Measurements from ENCODE around the gene SREBF1.

SREBF1 gene

DNA sequence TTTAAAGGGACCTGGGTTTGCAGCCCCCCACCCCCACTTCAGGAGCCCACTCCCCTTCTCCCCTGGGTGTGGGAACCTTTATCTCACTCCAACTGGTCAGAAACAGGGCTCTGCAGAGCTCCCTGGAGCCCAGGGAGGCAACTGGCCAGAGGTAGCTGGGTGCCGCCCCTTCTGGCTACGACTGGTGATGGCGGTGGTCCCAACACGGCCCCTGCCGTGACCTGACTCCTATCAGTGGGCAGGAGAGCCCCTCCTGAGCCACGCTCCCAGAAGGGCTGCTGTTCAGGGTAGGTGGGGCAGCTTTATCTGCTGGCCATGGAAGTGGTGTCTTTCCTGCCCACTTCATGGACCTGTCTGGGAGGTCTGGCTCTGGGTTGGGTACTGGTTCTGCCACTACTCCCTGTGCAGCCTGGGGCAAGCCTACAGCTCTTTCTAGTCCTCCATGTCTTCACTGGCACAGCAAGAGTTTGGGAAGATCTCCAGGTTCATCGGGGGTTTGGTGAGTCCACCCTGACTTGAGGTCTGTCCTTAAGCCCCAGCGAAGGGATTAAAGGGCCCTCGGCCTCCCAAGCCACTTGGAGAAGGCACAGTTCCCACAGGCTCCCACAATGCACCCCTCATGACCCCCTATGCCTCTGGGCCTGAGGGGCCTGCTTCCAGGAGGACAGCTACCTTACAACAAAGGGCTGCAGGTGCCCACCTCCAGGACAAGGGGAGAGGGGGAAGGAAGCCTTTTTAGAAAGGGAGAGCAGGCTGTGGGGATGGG, 5.5 kb upstream of the SREBF1 start:
- Histone ChIP-seq H3K4me3 (ENCODE audit: insufficient read depth, low read depth, low read length, poor library complexity, severe bottlenecking) (no peak overlapping the region), H3K27me3 (replicated peaks; ENCODE audit: control insufficient read depth, insufficient read depth, low read length, poor library complexity, severe bottlenecking) (no peaks in the 10 kb centered on the region), H3K9me3 (ENCODE audit: control insufficient read depth, low read length) (no peaks in the 10 kb centered on the region), H3K36me3 (ENCODE audit: control insufficient read depth, insufficient read depth, low read length) (no peaks in the 10 kb centered on the region), H3K4me1 (ENCODE audit: control insufficient read depth, insufficient read depth, low read length, poor library complexity, severe bottlenecking) (peaks cover 7% of the 10 kb centered on the region), H3K27ac (ENCODE audit: insufficient read depth, low read length, poor library complexity, severe bottlenecking) (no peak overlapping the region)
- no peak for DNase-seq

- Histone ChIP-seq H3K4me1 (ENCODE audit: control insufficient read depth, insufficient read depth, low read length, poor library complexity, severe bottlenecking) (peaks cover 6% of the 10 kb centered on the region), H3K9me3 (ENCODE audit: control insufficient read depth, low read length) (no peaks in the 10 kb centered on the region), H3K4me3 (ENCODE audit: insufficient read depth, low read depth, low read length, poor library complexity, severe bottlenecking) (no peak overlapping the region), H3K27me3 (replicated peaks; ENCODE audit: control insufficient read depth, insufficient read depth, low read length, poor library complexity, severe bottlenecking) (no peaks in the 10 kb centered on the region), H3K36me3 (ENCODE audit: control insufficient read depth, insufficient read depth, low read length) (no peaks in the 10 kb centered on the region), H3K27ac (ENCODE audit: insufficient read depth, low read length, poor library complexity, severe bottlenecking) (no peak overlapping the region)
- no peak for DNase-seq
Observed at GRCh38 chr17:17841601-17842025, 4.8 kb upstream of the SREBF1 start.

DNA sequence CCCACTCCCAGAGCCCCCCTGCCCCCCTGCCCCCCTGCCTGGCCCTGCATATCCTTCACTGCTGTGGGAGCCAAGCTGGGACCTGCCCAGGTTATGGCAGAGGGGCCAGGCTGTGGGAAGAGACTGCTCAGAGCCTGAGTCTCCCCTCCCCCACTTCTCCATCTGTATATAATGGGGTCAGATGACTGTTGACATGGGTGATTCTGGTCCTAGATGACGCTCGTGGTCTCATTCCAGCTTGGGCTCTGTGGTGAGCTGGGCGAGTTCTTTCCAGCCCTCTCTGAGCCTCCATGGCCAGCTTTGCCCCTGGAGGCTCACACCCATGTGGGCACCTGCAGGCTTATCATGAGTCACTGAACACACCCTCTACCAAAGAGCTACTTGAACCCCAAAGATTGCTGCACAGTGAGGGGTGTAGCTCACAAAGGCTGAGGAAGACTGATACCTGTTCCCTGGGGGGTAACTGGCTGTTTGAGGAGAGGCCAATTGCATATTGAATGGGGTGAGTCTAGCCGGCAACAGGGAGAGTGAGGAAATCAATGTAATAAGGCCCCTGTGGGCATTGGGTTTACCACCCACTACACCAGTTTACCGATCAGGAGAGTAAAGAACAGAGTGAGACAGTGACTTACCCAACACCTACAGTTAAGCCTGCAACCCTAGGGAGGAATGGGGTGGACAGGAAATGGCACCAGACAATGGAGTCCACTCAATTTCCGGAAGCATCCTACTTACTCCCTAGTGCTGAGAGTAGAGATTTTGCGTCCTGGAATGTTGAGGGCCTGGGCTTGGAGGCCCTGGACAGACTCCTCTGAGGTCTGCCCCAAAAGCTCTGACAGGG, 4.2 kb upstream of the SREBF1 start:
- Histone ChIP-seq H3K4me3 (ENCODE audit: insufficient read depth, low read depth, low read length, poor library complexity, severe bottlenecking) (no peak overlapping the region), H3K4me1 (ENCODE audit: control insufficient read depth, insufficient read depth, low read length, poor library complexity, severe bottlenecking) (peaks cover 7% of the 10 kb centered on the region)

GRCh38 chr17:17839791-17840707, 3.3 kb upstream of the SREBF1 start:
- Histone ChIP-seq H3K27me3 (replicated peaks; ENCODE audit: control insufficient read depth, insufficient read depth, low read length, poor library complexity, severe bottlenecking) (no peaks in the 10 kb centered on the region), H3K36me3 (ENCODE audit: control insufficient read depth, insufficient read depth, low read length) (no peaks in the 10 kb centered on the region), H3K9me3 (ENCODE audit: control insufficient read depth, low read length) (no peaks in the 10 kb centered on the region), H3K27ac (ENCODE audit: insufficient read depth, low read length, poor library complexity, severe bottlenecking) (peak overlapping the region; percentile 81), H3K4me1 (ENCODE audit: control insufficient read depth, insufficient read depth, low read length, poor library complexity, severe bottlenecking) (peaks cover 16% of the 10 kb centered on the region), H3K4me3 (ENCODE audit: insufficient read depth, low read depth, low read length, poor library complexity, severe bottlenecking) (peak overlapping the region; percentile 55)
- peak; percentile 67 to 77 (median 70) for DNase-seq

More for the DNA sequence above, 4.2 kb upstream of the SREBF1 start:
- no peaks in the 10 kb centered on the region for H3K27me3 ChIP-seq (replicated peaks; ENCODE audit: control insufficient read depth, insufficient read depth, low read length, poor library complexity, severe bottlenecking)
- no peak for DNase-seq
- peak overlapping the region; percentile 81 for H3K27ac ChIP-seq (ENCODE audit: insufficient read depth, low read length, poor library complexity, severe bottlenecking)
- no peaks in the 10 kb centered on the region for H3K9me3 ChIP-seq (ENCODE audit: control insufficient read depth, low read length)
- no peaks in the 10 kb centered on the region for H3K36me3 ChIP-seq (ENCODE audit: control insufficient read depth, insufficient read depth, low read length)

DNA sequence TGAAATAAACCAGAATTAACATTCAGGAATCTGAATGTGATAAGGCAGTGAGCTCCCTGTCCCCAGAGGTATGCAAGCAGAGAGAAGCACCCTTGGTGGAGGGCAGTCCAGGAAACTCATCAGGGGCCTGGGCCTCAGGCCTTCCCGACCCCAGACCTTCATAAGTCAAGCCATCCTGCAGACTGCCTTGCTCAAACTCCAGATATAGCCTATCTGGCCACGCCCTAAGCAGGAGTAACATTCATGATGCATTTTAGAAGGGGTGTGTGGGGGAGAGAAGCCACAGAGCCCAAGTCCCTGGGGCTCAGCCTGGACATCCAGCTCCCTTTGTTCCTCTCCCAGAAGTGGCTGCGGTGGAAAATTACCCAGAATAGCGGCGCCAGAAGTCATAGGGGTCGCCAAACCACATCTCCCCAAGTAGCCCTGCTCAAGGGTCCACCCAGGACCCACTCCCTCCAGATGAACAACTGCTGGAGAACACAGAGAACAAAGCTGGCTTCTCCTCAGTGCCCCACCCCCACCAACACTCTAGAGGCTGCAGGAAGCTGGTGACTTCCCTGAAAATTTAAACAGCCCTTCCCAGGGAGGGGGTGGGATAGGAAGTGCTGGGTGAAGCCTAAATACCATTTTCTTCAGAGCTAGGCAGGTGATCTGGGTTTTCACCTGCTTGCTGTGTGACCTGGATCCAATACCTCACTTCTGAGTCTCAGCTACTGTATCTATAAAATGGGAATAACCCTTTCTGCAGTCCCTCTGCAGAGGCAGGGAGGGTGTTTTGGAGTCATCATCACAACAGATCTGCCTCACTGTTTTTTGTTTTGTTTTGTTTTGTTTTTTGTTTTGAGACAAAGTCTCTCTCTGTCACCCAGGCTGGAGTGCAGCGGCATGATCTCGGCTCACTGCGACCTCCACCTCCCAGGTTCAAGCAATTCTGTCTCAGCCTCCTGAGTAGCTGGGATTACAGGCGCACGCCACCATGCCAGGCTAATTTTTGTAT, 1.5 kb upstream of the SREBF1 start:
- Histone ChIP-seq H3K27me3 (replicated peaks; ENCODE audit: control insufficient read depth, insufficient read depth, low read length, poor library complexity, severe bottlenecking) (no peaks in the 10 kb centered on the region), H3K27ac (ENCODE audit: insufficient read depth, low read length, poor library complexity, severe bottlenecking) (no peak overlapping the region), H3K4me3 (ENCODE audit: insufficient read depth, low read depth, low read length, poor library complexity, severe bottlenecking) (no peak overlapping the region), H3K36me3 (ENCODE audit: control insufficient read depth, insufficient read depth, low read length) (no peaks in the 10 kb centered on the region), H3K9me3 (ENCODE audit: control insufficient read depth, low read length) (no peaks in the 10 kb centered on the region), H3K4me1 (ENCODE audit: control insufficient read depth, insufficient read depth, low read length, poor library complexity, severe bottlenecking) (peaks cover 28% of the 10 kb centered on the region)
- no peak for DNase-seq

GRCh38 chr17:17837380-17837821, 615 bp upstream of the SREBF1 start:
- Histone ChIP-seq H3K9me3 (ENCODE audit: control insufficient read depth, low read length) (no peaks in the 10 kb centered on the region), H3K27ac (ENCODE audit: insufficient read depth, low read length, poor library complexity, severe bottlenecking) (peak overlapping the region; percentile 96), H3K27me3 (replicated peaks; ENCODE audit: control insufficient read depth, insufficient read depth, low read length, poor library complexity, severe bottlenecking) (no peaks in the 10 kb centered on the region), H3K36me3 (ENCODE audit: control insufficient read depth, insufficient read depth, low read length) (no peaks in the 10 kb centered on the region), H3K4me3 (ENCODE audit: insufficient read depth, low read depth, low read length, poor library complexity, severe bottlenecking) (peak overlapping the region; percentile 77), H3K4me1 (ENCODE audit: control insufficient read depth, insufficient read depth, low read length, poor library complexity, severe bottlenecking) (peaks cover 28% of the 10 kb centered on the region)
- no peak for DNase-seq

- Histone ChIP-seq H3K27ac (ENCODE audit: insufficient read depth, low read length, poor library complexity, severe bottlenecking) (peak overlapping the region; percentile 96), H3K9me3 (ENCODE audit: control insufficient read depth, low read length) (no peaks in the 10 kb centered on the region), H3K4me1 (ENCODE audit: control insufficient read depth, insufficient read depth, low read length, poor library complexity, severe bottlenecking) (peaks cover 28% of the 10 kb centered on the region), H3K4me3 (ENCODE audit: insufficient read depth, low read depth, low read length, poor library complexity, severe bottlenecking) (peak overlapping the region; percentile 77), H3K27me3 (replicated peaks; ENCODE audit: control insufficient read depth, insufficient read depth, low read length, poor library complexity, severe bottlenecking) (no peaks in the 10 kb centered on the region), H3K36me3 (ENCODE audit: control insufficient read depth, insufficient read depth, low read length) (no peaks in the 10 kb centered on the region)
- peak; percentile 91 to 97 (median 97) for DNase-seq
Observed at GRCh38 chr17:17836250-17836817, 452 bp downstream of the SREBF1 start.

- Histone ChIP-seq H3K4me1 (ENCODE audit: control insufficient read depth, insufficient read depth, low read length, poor library complexity, severe bottlenecking) (peaks cover 28% of the 10 kb centered on the region), H3K4me3 (ENCODE audit: insufficient read depth, low read depth, low read length, poor library complexity, severe bottlenecking) (peak overlapping the region; percentile 77), H3K9me3 (ENCODE audit: control insufficient read depth, low read length) (no peaks in the 10 kb centered on the region), H3K27ac (ENCODE audit: insufficient read depth, low read length, poor library complexity, severe bottlenecking) (peak overlapping the region; percentile 96), H3K27me3 (replicated peaks; ENCODE audit: control insufficient read depth, insufficient read depth, low read length, poor library complexity, severe bottlenecking) (no peaks in the 10 kb centered on the region), H3K36me3 (ENCODE audit: control insufficient read depth, insufficient read depth, low read length) (no peaks in the 10 kb centered on the region)
- no peak for DNase-seq
Observed at GRCh38 chr17:17835415-17836249, 1.2 kb downstream of the SREBF1 start.
